Ascending aorta (tissue), 2 donors: Measurements from ENCODE around the gene HIPK2. TPM values are rescaled to one million over a fixed set of nuclear protein-coding genes. Genes with fewer than 3 reads are reported as not detected.

Source experiments
- DNase-seq, 2 donors: peaks; one replicate each; pipeline ENCODE4 v3.0.0-alpha.2; 2019; ENCODE audit warnings: low spot score in 2 of 2
- H3K27ac ChIP-seq, 2 donors: fragments of 200-600 bp; sonication (generic); one replicate each; pipeline ENCODE4 v1.5.1; 2016 to 2017; ENCODE audit warnings: mild to moderate bottlenecking in 1 of 2
- H3K27me3 ChIP-seq: fragments of 200-600 bp; sonication (generic); one replicate; pipeline ENCODE4 v1.5.1; 2017
- H3K36me3 ChIP-seq, 2 donors: fragments of 200-600 bp; sonication (generic); one replicate each; pipeline ENCODE4 v1.5.1; 2016
- H3K4me1 ChIP-seq, 2 donors: fragments of 200-600 bp; sonication (generic); one replicate each; pipeline ENCODE4 v1.5.1; 2016 to 2017; ENCODE audit warnings: mild to moderate bottlenecking in 1 of 2
- H3K4me3 ChIP-seq, 2 donors: fragments of 200-600 bp; sonication (generic); one replicate each; pipeline ENCODE4 v1.5.1; 2016 to 2017; ENCODE audit warnings: mild to moderate bottlenecking in 1 of 2
- H3K9me3 ChIP-seq, 2 donors: fragments of 200-600 bp; sonication (generic); one replicate each; pipeline ENCODE4 v1.5.1; 2016
- CTCF ChIP-seq, 3 experiments: fragments of 200-600 bp in 2 of 3; fragments of 450-650 bp in 1 of 3; sonication (generic) in 2 of 3; IDR thresholded peaks; one replicate each; pipeline ENCODE4 v1.5.1; 2016 to 2019; ENCODE audit warnings: antibody characterized with exemption in 3 of 3, mild to moderate bottlenecking in 1 of 3, moderate library complexity in 1 of 3
- intact Hi-C: fragments of 100-400 bp; cut with DNase I; formaldehyde crosslinking; loops from one replicate; pipeline ENCODE4 v1.15.1; 2023
- total RNA-seq: library from RNA; depleted of rRNA; stranded (reverse); fragments of >200 nt; gene quantifications from one replicate; pipeline ENCODE4 v1.1.0, GENCODE V29; 2016

The HIPK2 gene
- total RNA-seq, 1 donor from 2014 or later = 53.9 TPM

DNA sequence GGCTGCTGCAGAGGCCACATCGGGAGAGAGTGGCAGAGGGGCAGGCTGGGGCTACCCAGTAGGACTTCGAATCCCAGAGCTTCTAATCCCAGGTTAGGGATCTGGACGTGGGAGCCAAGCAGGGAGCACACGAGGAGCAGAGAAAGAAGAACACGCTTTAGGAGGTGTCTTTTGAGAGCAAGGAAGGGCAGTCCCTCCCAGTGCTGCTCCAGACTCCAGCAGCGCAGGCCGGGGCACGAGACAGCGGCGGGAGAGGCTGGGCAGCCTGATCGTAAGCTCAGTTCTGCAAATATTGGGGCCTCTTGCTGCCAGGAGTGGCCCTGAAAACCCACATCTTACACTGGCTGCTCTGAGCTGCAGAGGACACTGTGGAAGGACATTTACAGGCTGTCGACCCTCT is 75.9 kb downstream of the HIPK2 start:
- H3K9me3 ChIP-seq = no peaks in the 10 kb centered on the region
- no peak overlapping the region for H3K4me3 ChIP-seq
- no peak for TF ChIP-seq CTCF (IDR thresholded peaks at IDR 0.05)
- intact Hi-C loops = no loop called here
- no peak for DNase-seq
- peaks cover 0 to 18% of the 10 kb centered on the region in 2 donors for H3K4me1 ChIP-seq
- peaks cover 10 to 17% of the 10 kb centered on the region in 2 donors for H3K36me3 ChIP-seq
- H3K27ac ChIP-seq = no peak overlapping the region
- H3K27me3 ChIP-seq = no peaks in the 10 kb centered on the region

DNA sequence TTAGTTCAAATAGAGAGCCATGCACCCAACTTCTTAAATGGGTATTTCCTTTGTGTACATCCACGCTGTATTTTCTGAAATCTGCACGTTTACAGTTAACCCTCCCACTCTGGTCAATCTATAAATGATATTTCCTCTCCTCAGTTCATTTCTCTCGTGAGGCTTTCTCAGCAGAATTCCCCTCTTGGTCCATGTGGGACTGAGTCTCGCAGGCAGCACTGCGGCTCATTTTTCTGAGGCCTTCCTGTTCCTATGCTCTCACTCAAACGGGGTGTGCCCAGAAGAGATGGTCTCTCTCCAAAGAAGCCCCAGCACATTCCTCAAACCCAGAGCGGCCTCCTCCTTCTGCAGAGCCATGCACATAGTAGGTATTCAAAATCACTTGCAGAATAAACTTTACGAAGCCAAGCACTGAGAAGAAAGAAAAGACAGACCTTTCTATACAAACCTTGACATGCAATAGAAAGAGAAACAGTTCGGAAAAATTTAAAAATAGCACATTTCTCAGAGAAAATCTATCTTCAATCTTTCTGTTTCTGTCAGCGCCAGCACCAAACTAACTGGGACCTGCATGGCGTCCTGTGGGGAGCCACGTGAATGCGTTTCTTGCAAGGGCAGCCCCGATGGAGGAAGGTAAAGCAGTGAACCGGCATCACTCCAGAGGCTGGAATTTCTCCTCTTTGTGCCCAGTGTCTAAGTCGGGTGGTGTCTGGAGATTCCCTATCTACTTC is 77.1 kb downstream of the HIPK2 start:
- no peaks in the 10 kb centered on the region for H3K9me3 ChIP-seq
- no peak overlapping the region for H3K27ac ChIP-seq
- peaks cover 0 to 18% of the 10 kb centered on the region in 2 donors for H3K4me1 ChIP-seq
- H3K27me3 ChIP-seq = no peaks in the 10 kb centered on the region
- no peak for TF ChIP-seq CTCF (IDR thresholded peaks at IDR 0.05)
- H3K4me3 ChIP-seq = no peak overlapping the region
- intact Hi-C loops = no loop called here
- peaks cover 5 to 8% of the 10 kb centered on the region in 2 donors for H3K36me3 ChIP-seq
- no peak for DNase-seq

DNA sequence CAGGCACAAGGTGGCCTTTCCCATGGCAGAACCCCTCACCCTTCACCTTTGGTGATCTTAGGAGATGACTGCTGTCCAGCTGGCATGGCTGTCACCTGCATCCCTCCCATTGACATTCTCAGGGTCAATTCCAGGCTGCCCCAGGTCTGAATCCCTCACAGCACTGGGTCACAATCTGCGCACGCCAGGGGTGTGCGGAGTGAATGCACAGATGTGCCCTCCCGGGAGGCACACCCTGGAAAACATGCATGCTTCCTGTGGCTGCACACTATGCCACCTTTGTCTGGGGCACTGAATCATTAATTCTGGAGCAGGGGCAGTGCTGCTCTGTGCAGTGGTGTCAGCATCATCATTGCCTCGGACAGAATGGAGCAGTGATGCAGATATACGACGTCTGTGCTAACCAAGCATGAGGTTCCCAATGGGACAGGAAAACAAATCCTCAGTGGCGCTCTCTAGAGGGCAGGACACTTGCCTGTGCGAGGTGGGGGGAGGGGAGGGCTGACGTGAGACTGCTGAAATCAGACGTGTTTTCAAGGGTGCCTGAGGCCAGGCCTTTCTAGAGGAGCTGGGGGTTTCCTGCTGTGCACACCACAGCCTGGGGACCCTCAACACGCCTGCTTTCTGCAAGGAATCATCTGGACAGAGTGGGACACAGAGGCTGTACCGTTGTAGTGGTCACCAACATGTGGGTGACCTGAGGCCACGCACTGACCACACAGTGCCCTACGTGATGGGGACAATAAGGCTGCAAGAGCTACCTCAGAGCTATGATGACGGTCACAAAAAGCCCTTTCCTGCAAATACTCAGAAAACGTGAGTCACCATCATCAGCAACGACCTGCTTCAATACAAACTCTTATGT is 77.9 kb downstream of the HIPK2 start:
- no peak for TF ChIP-seq CTCF (IDR thresholded peaks at IDR 0.05)
- peaks cover 0 to 18% of the 10 kb centered on the region in 2 donors for H3K4me1 ChIP-seq
- H3K36me3 ChIP-seq = peaks cover 5 to 6% of the 10 kb centered on the region in 2 donors
- DNase-seq = no peak
- intact Hi-C loops = no loop called here
- H3K9me3 ChIP-seq = no peaks in the 10 kb centered on the region
- H3K27ac ChIP-seq = no peak overlapping the region
- H3K4me3 ChIP-seq = no peak overlapping the region
- no peaks in the 10 kb centered on the region for H3K27me3 ChIP-seq

DNA sequence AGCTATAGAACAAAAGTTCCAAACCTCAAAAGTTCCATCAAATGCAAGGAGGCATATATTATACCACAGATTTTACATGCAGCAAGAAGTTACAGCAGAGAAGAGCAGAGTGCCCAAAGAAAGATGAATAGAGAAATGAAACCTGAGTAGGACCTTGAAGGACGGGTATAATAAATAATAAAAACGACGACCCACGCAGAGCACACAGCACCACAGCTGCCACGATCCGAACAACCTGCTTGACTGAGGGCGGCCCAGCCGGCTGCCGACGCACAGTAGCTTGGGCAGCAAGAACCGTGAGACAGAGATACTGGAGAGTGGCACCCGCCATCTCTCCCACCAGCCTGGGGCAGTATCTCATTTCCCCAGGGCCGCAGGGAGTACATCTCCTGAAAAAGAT is 79.0 kb downstream of the HIPK2 start:
- intact Hi-C loops = no loop called here
- no peaks in the 10 kb centered on the region for H3K9me3 ChIP-seq
- DNase-seq = no peak
- peaks cover 5 to 6% of the 10 kb centered on the region in 2 donors for H3K36me3 ChIP-seq
- no peak for TF ChIP-seq CTCF (IDR thresholded peaks at IDR 0.05)
- H3K27ac ChIP-seq = no peak overlapping the region
- no peak overlapping the region for H3K4me3 ChIP-seq
- H3K27me3 ChIP-seq = no peaks in the 10 kb centered on the region
- H3K4me1 ChIP-seq = peaks cover 0 to 18% of the 10 kb centered on the region in 2 donors

GRCh38 chr7:139698278-139698677 is 79.5 kb downstream of the HIPK2 start:
- H3K27ac ChIP-seq = no peak overlapping the region
- no peaks in the 10 kb centered on the region for H3K27me3 ChIP-seq
- intact Hi-C loops = no loop called here
- peaks cover 5 to 6% of the 10 kb centered on the region in 2 donors for H3K36me3 ChIP-seq
- no peak for DNase-seq
- no peak for TF ChIP-seq CTCF (IDR thresholded peaks at IDR 0.05)
- no peaks in the 10 kb centered on the region for H3K9me3 ChIP-seq
- no peak overlapping the region for H3K4me3 ChIP-seq
- H3K4me1 ChIP-seq = peaks cover 0 to 14% of the 10 kb centered on the region in 2 donors
